HG03439 (cell line): Measurements from ENCODE around the gene EDIL3.

Experiments
- ATAC-seq: cut with Tn5 transposase; IDR thresholded peaks from one replicate; pipeline ENCODE4 v1.9.1; 2021; ENCODE audit warnings: mild to moderate bottlenecking, moderate library complexity; ENCODE audit not compliant: unreplicated experiment

Gene EDIL3

GRCh38 chr5:84384604-84385575 lies at the start of gene EDIL3:
TSS of gene EDIL3 (minus strand) at chr5:84384880. CDS start at chr5:84384374, 506 bp downstream.
- ATAC-seq = no peak

DNA sequence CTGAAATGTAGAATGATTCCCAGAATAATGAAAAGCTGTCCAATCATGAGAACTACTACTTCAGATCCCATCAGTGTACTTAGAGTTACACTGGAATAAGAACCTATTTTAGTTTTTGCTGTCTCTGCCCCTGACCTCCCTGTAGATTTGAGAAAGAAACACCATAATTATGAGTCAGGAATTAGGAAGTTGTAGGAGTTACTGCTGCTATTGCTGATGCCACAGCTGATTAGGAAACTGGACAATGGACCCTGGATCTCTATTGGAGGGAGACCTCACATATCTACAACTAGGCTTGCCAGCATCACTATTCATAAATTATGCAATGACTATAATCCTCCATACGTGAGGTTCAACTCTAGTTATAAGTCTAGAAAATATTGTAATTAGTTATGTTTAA lies 48.8 kb upstream of the EDIL3 start:
- no peak for ATAC-seq

DNA sequence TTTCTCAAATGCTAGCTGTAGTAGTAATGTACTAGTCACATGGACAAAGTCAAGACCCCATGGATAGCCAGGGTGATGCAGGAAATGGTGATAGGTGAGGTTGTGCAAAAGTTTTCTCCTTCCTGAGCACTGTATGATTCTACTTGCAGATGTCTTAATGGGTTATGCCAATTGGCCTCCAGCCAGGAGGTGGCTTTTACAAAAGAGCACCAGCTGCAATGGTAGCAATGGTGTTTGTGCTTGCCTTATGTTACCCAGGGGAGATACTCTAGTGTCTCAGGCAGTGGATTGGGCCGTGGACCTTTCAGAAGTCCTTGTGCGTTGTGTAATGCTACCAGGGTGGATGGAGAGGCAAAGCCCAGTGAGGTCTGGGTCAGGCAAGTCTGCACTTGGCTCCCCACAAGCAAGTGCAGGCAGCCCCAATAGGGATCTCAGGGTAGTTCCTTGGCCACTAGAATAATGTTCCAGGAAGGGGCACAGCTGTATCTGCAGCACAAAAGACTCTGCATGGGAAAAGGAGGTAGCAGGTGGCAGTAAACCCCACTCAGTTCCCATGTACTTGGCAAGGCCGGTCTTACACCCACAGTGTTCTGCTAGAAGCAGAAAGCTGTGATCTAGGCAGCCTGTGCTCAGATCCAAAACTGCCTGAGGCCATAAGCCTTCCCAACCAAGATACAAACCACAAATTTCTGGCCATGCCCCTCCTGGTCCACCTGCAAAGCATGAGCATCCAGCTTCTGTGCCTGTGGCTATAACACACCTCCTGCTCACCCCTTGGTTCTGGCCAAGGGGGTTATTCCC lies 46.4 kb upstream of the EDIL3 start:
- ATAC-seq = no peak

- ATAC-seq = no peak
Observed at GRCh38 chr5:84430079-84430478, 45.4 kb upstream of the EDIL3 start.

- ATAC-seq = no peak
Observed at GRCh38 chr5:84425365-84425881, 40.7 kb upstream of the EDIL3 start.

DNA sequence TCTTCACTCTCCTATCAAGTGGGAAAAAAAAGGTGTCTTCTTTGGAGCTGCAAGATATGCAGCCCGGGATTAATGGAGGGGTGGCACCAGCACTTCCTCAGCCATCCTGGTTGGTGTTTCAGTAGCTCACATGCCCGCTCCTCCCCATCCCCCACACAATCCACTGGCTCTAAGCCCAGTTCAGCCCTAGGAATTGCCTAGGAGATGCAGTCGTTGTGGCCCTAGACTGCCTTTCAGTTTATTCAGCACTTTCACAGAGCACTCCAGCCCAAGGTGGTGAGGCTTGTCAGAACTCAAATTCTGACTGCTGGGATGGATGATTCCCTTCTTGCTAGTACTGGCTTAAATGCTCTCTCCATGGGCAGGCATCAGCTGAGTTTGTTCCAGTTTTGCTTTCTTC lies 35.1 kb upstream of the EDIL3 start:
- ATAC-seq = no peak

- ATAC-seq = no peak
Observed at GRCh38 chr5:84411832-84412605, 27.3 kb upstream of the EDIL3 start.

DNA sequence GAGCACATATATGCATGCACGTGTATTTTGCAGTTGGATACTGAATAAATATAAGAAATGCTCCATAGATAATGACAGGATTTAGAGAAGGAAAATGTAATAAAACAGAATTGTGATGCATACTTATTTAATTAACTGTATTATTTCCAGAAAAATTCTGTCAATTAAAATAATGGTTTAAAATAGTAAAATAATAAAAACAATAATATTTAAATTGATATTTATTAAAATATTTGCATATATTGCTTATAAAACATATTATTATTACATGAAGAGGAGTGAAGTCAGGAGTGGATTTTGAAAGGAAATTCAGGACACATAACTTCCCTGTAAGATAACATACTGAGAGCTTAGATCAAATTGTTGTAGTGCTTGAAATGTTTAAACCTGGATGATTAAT lies 21.4 kb upstream of the EDIL3 start:
- no peak for ATAC-seq

GRCh38 chr5:84403773-84404172 lies 19.1 kb upstream of the EDIL3 start:
- ATAC-seq = no peak

DNA sequence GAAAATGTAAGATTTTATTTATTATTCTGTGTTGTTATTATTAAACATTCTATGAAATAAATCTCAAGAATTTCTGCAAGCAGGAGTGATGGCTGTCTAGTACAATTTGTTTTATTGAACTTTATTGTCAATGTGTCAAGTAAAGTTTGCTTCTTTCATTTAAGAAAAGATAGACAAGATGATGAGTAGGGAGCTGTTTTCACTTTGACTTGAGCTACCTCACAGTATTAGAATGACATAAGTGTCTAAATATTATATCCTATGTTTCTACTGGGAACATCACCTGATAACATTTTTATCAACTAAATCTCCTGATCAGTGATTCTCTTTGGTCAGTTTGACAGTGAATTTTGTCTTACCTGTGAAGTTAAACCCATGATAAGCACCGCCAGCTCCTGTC lies 12.7 kb upstream of the EDIL3 start:
- no peak for ATAC-seq

- no peak for ATAC-seq
Observed at GRCh38 chr5:84393969-84394368, 9.3 kb upstream of the EDIL3 start.

GRCh38 chr5:84392836-84393235 lies 8.2 kb upstream of the EDIL3 start:
- no peak for ATAC-seq

- no peak for ATAC-seq
Observed at GRCh38 chr5:84385705-84386104, 1.0 kb upstream of the EDIL3 start.

DNA sequence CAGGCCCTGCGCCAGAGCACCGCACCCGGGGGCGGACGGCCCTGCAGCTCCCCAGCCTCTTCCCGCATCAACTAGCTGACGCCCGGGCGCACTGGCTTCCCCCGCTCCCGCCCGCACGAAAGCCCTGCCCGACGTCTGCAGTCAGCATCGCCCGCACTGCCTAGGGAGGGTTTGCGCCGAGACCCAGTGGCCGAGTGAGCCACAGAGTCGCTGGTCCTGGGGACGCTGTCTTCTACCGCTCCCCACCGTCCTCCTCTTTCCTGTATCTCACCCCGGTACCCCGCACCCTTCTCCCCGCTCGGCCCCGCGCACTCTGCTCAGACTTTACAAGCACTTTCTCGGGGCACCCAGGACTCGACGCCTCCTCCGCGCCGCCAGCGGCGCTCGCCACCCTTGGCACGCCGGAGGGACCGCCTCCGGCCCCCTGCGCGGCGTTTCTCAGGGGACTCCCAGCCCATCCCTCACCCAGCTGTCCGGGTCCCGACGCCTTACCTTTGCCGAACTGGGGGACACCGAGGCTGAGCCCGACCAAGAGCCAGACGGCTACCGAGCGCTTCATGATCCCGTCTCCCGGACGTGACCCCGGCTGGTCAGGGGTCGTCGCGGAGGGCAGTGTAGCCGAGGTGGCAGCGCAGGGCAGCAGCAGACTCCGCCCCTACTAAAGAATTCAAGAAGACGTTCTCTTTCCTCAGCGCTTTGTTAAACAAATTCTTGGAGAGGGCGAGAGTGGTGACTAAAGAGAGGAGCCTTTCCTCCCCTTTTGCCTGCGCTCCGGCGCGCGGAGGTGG lies 670 bp downstream of the EDIL3 start:
- ATAC-seq = no peak

DNA sequence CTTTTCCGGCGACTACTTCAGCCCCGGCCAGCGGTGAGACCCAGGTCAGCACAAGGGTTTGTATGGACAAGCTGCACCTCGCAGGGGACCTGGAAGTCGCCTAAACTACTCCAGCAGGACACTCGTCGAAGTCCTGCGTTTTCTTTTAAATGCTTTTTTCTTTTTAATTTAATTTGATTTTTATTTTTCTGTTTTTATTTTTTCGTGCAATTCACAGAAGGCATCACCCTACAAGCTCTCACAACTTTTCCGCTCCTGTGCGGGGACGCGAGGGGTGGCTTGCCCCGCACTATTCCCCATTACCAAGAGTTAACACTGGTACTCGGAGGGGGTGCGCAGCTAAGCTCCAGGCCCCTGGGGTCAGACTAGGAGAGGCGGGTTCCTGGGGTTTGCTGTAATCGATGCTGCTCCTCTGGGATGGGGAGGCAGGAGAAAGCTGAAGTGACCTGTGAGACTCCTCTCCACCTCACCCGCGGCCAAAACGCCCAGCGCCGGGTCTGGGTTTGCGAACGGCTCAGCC lies 1.3 kb downstream of the EDIL3 start:
- ATAC-seq = no peak

DNA sequence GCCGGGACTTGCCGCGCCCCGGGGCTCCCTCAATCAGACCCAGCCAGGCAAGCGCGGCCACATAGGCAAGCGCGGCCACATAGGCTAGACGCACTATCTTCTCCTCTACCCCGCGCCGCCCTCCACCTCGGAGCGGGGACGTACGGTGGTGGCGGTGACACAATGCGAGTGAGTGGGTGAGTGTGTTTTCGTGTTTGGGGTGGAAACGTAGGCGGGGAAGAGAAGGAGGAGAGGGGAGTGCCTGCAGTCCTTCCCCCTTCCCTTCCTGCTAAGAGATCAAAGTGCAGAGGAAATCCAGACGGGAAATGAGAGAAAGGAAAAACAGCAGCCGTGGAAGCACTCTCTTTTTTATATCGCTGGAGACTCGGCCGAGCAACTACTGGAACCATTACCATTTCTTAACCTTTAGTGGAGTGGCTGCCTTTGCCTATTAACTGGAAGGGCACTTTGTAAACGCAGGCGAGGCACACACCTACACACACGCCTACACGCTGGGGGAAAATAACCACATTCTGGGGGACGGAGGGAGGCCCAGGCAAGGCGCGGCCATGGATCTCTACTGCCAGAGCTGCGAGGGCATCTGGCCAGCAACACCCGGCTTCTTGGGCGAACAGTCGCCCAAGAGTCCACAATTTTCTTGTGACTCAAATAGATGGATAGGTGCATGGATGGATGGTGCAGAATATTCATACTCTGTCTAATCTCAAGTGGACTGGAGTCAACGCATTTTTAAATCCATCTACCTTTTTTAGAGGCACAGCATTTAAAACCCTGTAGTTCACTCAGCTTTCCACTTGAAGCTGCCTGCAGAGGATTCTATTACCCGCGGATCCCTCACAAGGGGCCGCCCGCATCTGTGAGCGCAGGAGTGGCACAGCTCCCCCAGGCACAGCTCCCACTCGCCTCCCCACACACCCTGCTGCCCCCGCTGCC lies 2.1 kb downstream of the EDIL3 start:
- ATAC-seq = no peak

DNA sequence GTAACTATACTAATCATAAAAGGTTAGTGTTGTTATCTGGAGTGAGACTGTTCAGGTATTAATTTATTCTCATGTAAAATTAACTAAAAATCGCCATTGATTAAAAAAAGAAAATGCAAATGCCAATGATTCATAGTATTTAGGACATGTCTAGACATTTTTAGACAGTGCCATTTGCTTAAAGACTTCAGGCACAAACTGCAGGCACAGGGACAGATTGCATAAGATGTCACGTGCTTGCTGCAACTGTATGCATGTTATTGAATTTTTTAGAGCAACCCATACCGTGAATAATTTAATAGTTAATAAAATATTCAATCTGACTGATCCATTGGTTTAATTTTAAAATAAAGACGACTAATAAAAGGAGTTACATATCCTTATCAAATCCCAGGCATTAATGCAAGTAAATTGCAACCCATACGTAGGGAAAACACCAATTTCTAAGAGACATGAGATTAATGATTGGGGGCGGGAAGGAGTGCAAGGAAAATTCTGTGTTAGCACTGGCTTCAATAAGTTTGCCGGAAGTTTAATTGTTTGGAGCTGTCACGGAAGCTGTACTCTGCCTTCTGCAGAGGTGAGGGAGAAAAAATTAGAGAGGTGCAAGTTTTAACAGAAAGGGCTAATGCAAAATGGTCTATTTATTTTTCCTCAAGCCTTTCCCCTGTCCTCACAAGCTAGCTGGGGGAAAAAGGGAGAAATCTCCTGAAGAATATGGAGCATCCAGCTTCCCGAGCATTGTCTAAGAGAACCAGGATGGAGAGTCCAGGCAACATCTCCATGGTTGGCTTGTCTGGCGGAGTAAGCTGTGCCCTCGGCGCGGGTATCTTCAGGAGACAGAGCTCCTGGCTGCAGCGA lies 2.9 kb downstream of the EDIL3 start:
- ATAC-seq = no peak

DNA sequence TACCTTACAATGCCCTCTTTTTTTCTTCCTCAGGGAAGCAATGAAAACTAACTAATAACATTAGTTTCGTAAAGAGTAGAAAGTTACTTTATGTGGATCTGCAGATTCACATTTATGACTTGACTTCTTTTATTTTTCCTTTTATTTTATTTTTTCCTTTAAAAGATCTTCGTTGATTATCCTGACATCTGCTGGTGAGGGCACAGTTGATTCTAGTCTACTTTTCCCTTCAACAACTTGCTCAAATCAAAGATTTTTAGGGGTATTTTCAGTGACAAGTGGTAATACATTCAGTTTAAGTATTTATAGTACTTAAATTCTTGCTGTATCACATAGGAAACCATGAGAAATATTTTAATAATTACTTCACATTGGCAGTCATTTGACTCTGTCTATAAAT lies 4.9 kb downstream of the EDIL3 start:
- no peak for ATAC-seq
